Measurements from ENCODE around the gene SPTBN4. TPM values are rescaled to one million over a fixed set of nuclear protein-coding genes. Genes with fewer than 3 reads are reported as not detected.
"Not testable (repeated sequence)": the region's sequence is repeated elsewhere in the genome, so short reads cannot be mapped to it uniquely, and the experiment has no call there.

Gene SPTBN4
- total RNA-seq, 1 donor from 2014 or later, result not detected

GRCh38 chr19:40528078-40528477, 61.3 kb downstream of the SPTBN4 start:
- no peak for DNase-seq (ENCODE audit: low read depth in 2 of 2)

GRCh38 chr19:40528533-40529092, 61.8 kb downstream of the SPTBN4 start:
- no peak for DNase-seq (ENCODE audit: low read depth in 2 of 2)

- peak; percentile 79 to 90 for DNase-seq (ENCODE audit: low read depth in 2 of 2)
Observed at GRCh38 chr19:40529093-40529954, 62.5 kb downstream of the SPTBN4 start.

GRCh38 chr19:40530091-40530901, 63.5 kb downstream of the SPTBN4 start:
- peak in 1 of 2 donors; percentile 24 for DNase-seq (ENCODE audit: low read depth in 2 of 2)

- no peak for DNase-seq (ENCODE audit: low read depth in 2 of 2)
Observed at GRCh38 chr19:40533508-40533907, 66.7 kb downstream of the SPTBN4 start.

- no peak for DNase-seq (ENCODE audit: low read depth in 2 of 2)
Observed at GRCh38 chr19:40534148-40534547, 67.3 kb downstream of the SPTBN4 start.

GRCh38 chr19:40539070-40539469, 72.3 kb downstream of the SPTBN4 start:
- DNase-seq (ENCODE audit: low read depth in 2 of 2), result no peak

- DNase-seq (ENCODE audit: low read depth in 2 of 2), result no peak
Observed at GRCh38 chr19:40542202-40542859, 75.5 kb downstream of the SPTBN4 start.

GRCh38 chr19:40543029-40543597, 76.3 kb downstream of the SPTBN4 start:
- no peak for DNase-seq (ENCODE audit: low read depth in 2 of 2)

- DNase-seq (ENCODE audit: low read depth in 2 of 2), result not testable (repeated sequence)
Observed at GRCh38 chr19:40546153-40546841, 79.5 kb downstream of the SPTBN4 start.

GRCh38 chr19:40547190-40547589, 80.4 kb downstream of the SPTBN4 start:
- DNase-seq (ENCODE audit: low read depth in 2 of 2), result not testable (repeated sequence)

GRCh38 chr19:40547836-40548235, 81.0 kb downstream of the SPTBN4 start:
- DNase-seq (ENCODE audit: low read depth in 2 of 2), result no peak

GRCh38 chr19:40549007-40549708, 82.4 kb downstream of the SPTBN4 start:
- peak; percentile 49 to 68 for DNase-seq (ENCODE audit: low read depth in 2 of 2)

- DNase-seq (ENCODE audit: low read depth in 2 of 2), result no peak
Observed at GRCh38 chr19:40550951-40551350, 84.2 kb downstream of the SPTBN4 start.

GRCh38 chr19:40552848-40553247, 86.0 kb downstream of the SPTBN4 start:
- DNase-seq (ENCODE audit: low read depth in 2 of 2), result no peak

- DNase-seq (ENCODE audit: low read depth in 2 of 2), result no peak
Observed at GRCh38 chr19:40553885-40554857, 87.4 kb downstream of the SPTBN4 start.

- no peak for DNase-seq (ENCODE audit: low read depth in 2 of 2)
Observed at GRCh38 chr19:40555978-40556689, 89.3 kb downstream of the SPTBN4 start.

- DNase-seq (ENCODE audit: low read depth in 2 of 2), result no peak
Observed at GRCh38 chr19:40556953-40557530, 90.2 kb downstream of the SPTBN4 start.

All from lung microvascular endothelial cell (primary cell).